Liver (tissue), 9 donors: ENCODE data around the gene ASTN1. TPM values are rescaled to one million over a fixed set of nuclear protein-coding genes. Genes with fewer than 3 reads are reported as not detected.

Experiments
- DNase-seq: peaks from one replicate; pipeline ENCODE4 v3.0.0-alpha.2; 2017; ENCODE audit warnings: low spot score
- H3K27ac ChIP-seq, 2 donors: one replicate each; pipeline ENCODE4 v1.7.0; 2013; ENCODE audit warnings: inconsistent platforms in 2 of 2, low read length in 2 of 2, control low read depth in 1 of 2, low read depth in 1 of 2, mild to moderate bottlenecking in 1 of 2
- H3K27me3 ChIP-seq, 4 donors: one replicate each; pipeline versions ENCODE4 v1.6.1 to v1.7.0; 2013; ENCODE audit warnings: low read length in 3 of 4, inconsistent platforms in 1 of 4, mild to moderate bottlenecking in 1 of 4, moderate library complexity in 1 of 4; ENCODE audit not compliant: control insufficient read depth in 4 of 4, insufficient read depth in 4 of 4
- H3K36me3 ChIP-seq, 4 donors: one replicate each; pipeline versions ENCODE4 v1.6.1 to v1.7.0; 2013; ENCODE audit warnings: low read length in 3 of 4, mild to moderate bottlenecking in 3 of 4, low read depth in 1 of 4, moderate library complexity in 1 of 4; ENCODE audit not compliant: control insufficient read depth in 4 of 4, insufficient read depth in 3 of 4
- H3K4me1 ChIP-seq, 4 donors: one replicate each; pipeline versions ENCODE4 v1.6.1 to v1.7.0; 2013; ENCODE audit warnings: low read length in 3 of 4, mild to moderate bottlenecking in 3 of 4, moderate library complexity in 1 of 4; ENCODE audit not compliant: control insufficient read depth in 4 of 4, insufficient read depth in 4 of 4
- H3K4me3 ChIP-seq, 3 donors: one replicate each; pipeline versions ENCODE4 v1.6.1 to v1.7.0; 2013; ENCODE audit warnings: low read length in 3 of 3, control low read depth in 1 of 3, low read depth in 1 of 3, mild to moderate bottlenecking in 1 of 3
- H3K9ac ChIP-seq, 2 donors: one replicate each; pipeline ENCODE4 v1.7.0; 2013; ENCODE audit warnings: low read length in 2 of 2, mild to moderate bottlenecking in 2 of 2, moderate library complexity in 2 of 2, control low read depth in 1 of 2, low read depth in 1 of 2
- H3K9me3 ChIP-seq, 4 donors: one replicate each; pipeline versions ENCODE4 v1.6.1 to v1.7.0; 2013; ENCODE audit warnings: low read length in 3 of 4; ENCODE audit not compliant: control insufficient read depth in 4 of 4
- ATF3 ChIP-seq: IDR thresholded peaks from 2 replicates; pipeline ENCODE4 v1.6.1; 2016; ENCODE audit warnings: antibody characterized with exemption
- CTCF ChIP-seq: fragments of 150-350 bp; IDR thresholded peaks from 2 replicates; pipeline ENCODE4 v1.5.1; 2017; ENCODE audit warnings: improper control_type of control experiment, low read depth, low read length; ENCODE audit not compliant: missing input control
- EGR1 ChIP-seq, 2 donors: IDR thresholded peaks; 2 replicates each; pipeline ENCODE4 v1.6.1; 2016 to 2018; ENCODE audit warnings: antibody characterized with exemption in 2 of 2, low read depth in 2 of 2
- FOXA1 ChIP-seq: IDR thresholded peaks from 2 replicates; pipeline ENCODE4 v1.6.1; 2016; ENCODE audit warnings: antibody characterized with exemption
- FOXA2 ChIP-seq: IDR thresholded peaks from 2 replicates; pipeline ENCODE4 v1.6.1; 2016; ENCODE audit warnings: antibody characterized with exemption
- GABPA ChIP-seq, 2 donors: IDR thresholded peaks in 1 of 2; conservative IDR thresholded peaks in 1 of 2; 2 replicates each; pipeline ENCODE4 v1.6.1; 2016; ENCODE audit warnings: antibody characterized with exemption in 2 of 2, mild to moderate bottlenecking in 1 of 2, moderate library complexity in 1 of 2
- HNF4A ChIP-seq, 2 donors: conservative IDR thresholded peaks; 2 replicates each; pipeline ENCODE4 v1.6.1; 2016; ENCODE audit warnings: antibody characterized with exemption in 2 of 2, mild to moderate bottlenecking in 2 of 2
- HNF4G ChIP-seq: IDR thresholded peaks from 2 replicates; pipeline ENCODE4 v1.6.1; 2016; ENCODE audit warnings: antibody characterized with exemption
- JUND ChIP-seq, 2 donors: IDR thresholded peaks; 2 replicates each; pipeline ENCODE4 v1.6.1; 2016; ENCODE audit warnings: antibody characterized with exemption in 2 of 2
- MAX ChIP-seq: IDR thresholded peaks from 2 replicates; pipeline ENCODE4 v1.6.1; 2016; ENCODE audit warnings: antibody characterized with exemption
- NR2F2 ChIP-seq: IDR thresholded peaks from 2 replicates; pipeline ENCODE4 v1.6.1; 2016; ENCODE audit warnings: antibody characterized with exemption
- RAD21 ChIP-seq, 2 donors: IDR thresholded peaks; 2 replicates each; pipeline ENCODE4 v1.6.1; 2016; ENCODE audit warnings: antibody characterized with exemption in 2 of 2, mild to moderate bottlenecking in 2 of 2
- REST ChIP-seq: IDR thresholded peaks from 2 replicates; pipeline ENCODE4 v1.6.1; 2016; ENCODE audit warnings: antibody characterized with exemption, mild to moderate bottlenecking
- RXRA ChIP-seq, 2 donors: IDR thresholded peaks; 2 replicates each; pipeline ENCODE4 v1.6.1; 2017 to 2018; ENCODE audit warnings: antibody characterized with exemption in 2 of 2, mild to moderate bottlenecking in 1 of 2
- SP1 ChIP-seq: IDR thresholded peaks from 2 replicates; pipeline ENCODE4 v1.6.1; 2018; ENCODE audit warnings: antibody characterized with exemption, mild to moderate bottlenecking
- TAF1 ChIP-seq: conservative IDR thresholded peaks from 2 replicates; pipeline ENCODE4 v1.6.1; 2016; ENCODE audit warnings: antibody characterized with exemption, mild to moderate bottlenecking
- YY1 ChIP-seq: IDR thresholded peaks from 2 replicates; pipeline ENCODE4 v1.6.1; 2016; ENCODE audit warnings: antibody characterized with exemption, mild to moderate bottlenecking
- ZBTB33 ChIP-seq: IDR thresholded peaks from 2 replicates; pipeline ENCODE4 v1.6.1; 2016; ENCODE audit warnings: antibody characterized with exemption
- WGBS: extraction: QIAGEN DNeasy Blood & Tissue Kit; methylation state at CpG from one replicate; pipeline ENCODE4 v1.1.7; 2013; 5-methylcytosine and 5-hydroxymethylcytosine counted together
- polyA plus RNA-seq, 2 donors: library from polyadenylated mRNA; stranded (reverse) in 1 of 2; unstranded in 1 of 2; fragments of 200-250 nt in 1 of 2; fragments of >200 nt in 1 of 2; fragmentation: Nextera tagmentation in 1 of 2; extraction: Ambion mirVana in 1 of 2; gene quantifications; one replicate each; pipeline versions ENCODE4 v1.2.1 to v1.2.3, GENCODE V29; 2013 to 2015
- total RNA-seq, 2 donors: library from RNA; depleted of rRNA; stranded (reverse); fragments of >200 nt; gene quantifications; one replicate each; pipeline ENCODE4 v1.2.3, GENCODE V29; 2014
- donor health status: healthy.
- donor health status: healthy.
- donor health status: healthy.
- donor health status: healthy.
- donor health status: healthy.

Gene ASTN1
- total and polyA plus RNA-seq, 4 donors, result 0.10 to 0.28 (median 0.18) TPM

GRCh38 chr1:177065430-177065829 is 99.1 kb downstream of the ASTN1 start:
- TF ChIP-seq EGR1 (IDR thresholded peaks at IDR 0.05; ENCODE audit: low read depth in 2 of 2), result no peak
- no peak for TF ChIP-seq TAF1
- TF ChIP-seq GABPA (IDR thresholded peaks at IDR 0.05 in 1 of 2, conservative IDR thresholded peaks at IDR 0.05 in 1 of 2), result no peak
- TF ChIP-seq YY1, result no peak
- TF ChIP-seq SP1, result no peak
- no peak for TF ChIP-seq JUND (IDR thresholded peaks at IDR 0.05)
- no peak for TF ChIP-seq MAX
- no peak for TF ChIP-seq REST
- TF ChIP-seq FOXA2, result no peak
- no peak for TF ChIP-seq FOXA1
- no peak for TF ChIP-seq ZBTB33
- no peak for TF ChIP-seq ATF3
- no peak for TF ChIP-seq NR2F2
- TF ChIP-seq RXRA (IDR thresholded peaks at IDR 0.05), result no peak
- no peak for TF ChIP-seq RAD21 (IDR thresholded peaks at IDR 0.05)
- no peak for TF ChIP-seq CTCF
- no peak for TF ChIP-seq HNF4G
- no peak for TF ChIP-seq HNF4A (conservative IDR thresholded peaks at IDR 0.05)
- Histone ChIP-seq H3K36me3 (no peaks in the 10 kb centered on the region), H3K9ac (no peak overlapping the region), H3K27ac (no peak overlapping the region), H3K9me3 (no peaks in the 10 kb centered on the region), H3K27me3 (peaks cover 0 to 4% (median 0%) of the 10 kb centered on the region in 4 donors), H3K4me1 (no peaks in the 10 kb centered on the region), H3K4me3 (no peak overlapping the region)
- DNase-seq, result no peak
- WGBS, result 52% methylated on average over 2 of the region's 2 CpGs
